K562 (cell line): ENCODE data around the gene FKBP7.

ENCODE experiments used
- CTCF ChIP-seq, 3 experiments: IDR thresholded peaks in 2 of 3; conservative IDR thresholded peaks in 1 of 3; 2 replicates each; pipeline ENCODE4 v1.5.1; 2011 to 2012; ENCODE audit warnings: low read length in 3 of 3, mild to moderate bottlenecking in 3 of 3, control low read depth in 2 of 3, improper control_type of control experiment in 1 of 3, inconsistent platforms in 1 of 3, low read depth in 1 of 3, mixed read lengths in 1 of 3, moderate library complexity in 1 of 3; ENCODE audit not compliant: insufficient read depth in 2 of 3
- EGR1 ChIP-seq: fragments of 450-650 bp; conservative IDR thresholded peaks from 2 replicates; pipeline ENCODE4 v1.6.1; 2017; ENCODE audit warnings: mild to moderate bottlenecking
- EZH2 ChIP-seq: IDR thresholded peaks from 2 replicates; pipeline ENCODE4 v1.6.1; 2012; ENCODE audit warnings: low read depth, mild to moderate bottlenecking, inconsistent platforms, low read length, borderline replicate concordance
- NFXL1 ChIP-seq: fragments of 450-650 bp; formaldehyde crosslinking; IDR thresholded peaks from 2 replicates; pipeline ENCODE4 v1.4.0; 2021; ENCODE audit warnings: mild to moderate bottlenecking
- REST ChIP-seq, 2 experiments: fragments of 450-650 bp; formaldehyde crosslinking in 1 of 2; IDR thresholded peaks; 2 replicates each; pipeline versions ENCODE4 v1.4.0 to v1.6.1; 2014 to 2020; ENCODE audit warnings: mild to moderate bottlenecking in 2 of 2, borderline replicate concordance in 1 of 2, low read depth in 1 of 2
- ZNF197 ChIP-seq: fragments of 200-800 bp; sonication (Bioruptor generic); IDR thresholded peaks from 2 replicates; pipeline ENCODE4 v1.6.1; 2016; ENCODE audit warnings: low read depth, missing genetic modification characterization, missing compliant biosample characterization
- ZNF263 ChIP-seq: sonication (generic); formaldehyde crosslinking; IDR thresholded peaks from 2 replicates; pipeline ENCODE4 v1.8.0; 2022; ENCODE audit warnings: mild to moderate bottlenecking, missing genetic modification reagents, borderline replicate concordance

GRCh38 chr2:178469219-178469849 is 9.1 kb downstream of the FKBP7 start:
- no peak for TF ChIP-seq CTCF (IDR thresholded peaks at IDR 0.05 in 2 of 3, conservative IDR thresholded peaks at IDR 0.05 in 1 of 3; ENCODE audit: insufficient read depth in 2 of 3, low read depth in 1 of 3, low read length in 3 of 3)
- TF ChIP-seq EGR1, result no peak
- TF ChIP-seq REST (IDR thresholded peaks at IDR 0.05; ENCODE audit: borderline replicate concordance), result no peak
- no peak for TF ChIP-seq REST (CRISPR knock-in tag; IDR thresholded peaks at IDR 0.05; ENCODE audit: low read depth)
- no peak for TF ChIP-seq ZNF197
- TF ChIP-seq ZNF263 (CRISPR knock-in tag), result no peak
- TF ChIP-seq NFXL1 (CRISPR knock-in tag), result no peak
- TF ChIP-seq EZH2, result no peak
